Stimulated activated CD4-positive, alpha-beta T cell treated with anti-CD3 and anti-CD28 coated beads, TNF-alpha, amount 100 ng/mL, for 48 hours (primary cell): Measurements from ENCODE around the gene KIAA0930.

Experiments used
- DNase-seq, 3 donors: peaks; one replicate each; pipeline ENCODE4 v3.0.0-alpha.2; 2020; ENCODE audit warnings: low read depth in 3 of 3

The KIAA0930 gene

DNA sequence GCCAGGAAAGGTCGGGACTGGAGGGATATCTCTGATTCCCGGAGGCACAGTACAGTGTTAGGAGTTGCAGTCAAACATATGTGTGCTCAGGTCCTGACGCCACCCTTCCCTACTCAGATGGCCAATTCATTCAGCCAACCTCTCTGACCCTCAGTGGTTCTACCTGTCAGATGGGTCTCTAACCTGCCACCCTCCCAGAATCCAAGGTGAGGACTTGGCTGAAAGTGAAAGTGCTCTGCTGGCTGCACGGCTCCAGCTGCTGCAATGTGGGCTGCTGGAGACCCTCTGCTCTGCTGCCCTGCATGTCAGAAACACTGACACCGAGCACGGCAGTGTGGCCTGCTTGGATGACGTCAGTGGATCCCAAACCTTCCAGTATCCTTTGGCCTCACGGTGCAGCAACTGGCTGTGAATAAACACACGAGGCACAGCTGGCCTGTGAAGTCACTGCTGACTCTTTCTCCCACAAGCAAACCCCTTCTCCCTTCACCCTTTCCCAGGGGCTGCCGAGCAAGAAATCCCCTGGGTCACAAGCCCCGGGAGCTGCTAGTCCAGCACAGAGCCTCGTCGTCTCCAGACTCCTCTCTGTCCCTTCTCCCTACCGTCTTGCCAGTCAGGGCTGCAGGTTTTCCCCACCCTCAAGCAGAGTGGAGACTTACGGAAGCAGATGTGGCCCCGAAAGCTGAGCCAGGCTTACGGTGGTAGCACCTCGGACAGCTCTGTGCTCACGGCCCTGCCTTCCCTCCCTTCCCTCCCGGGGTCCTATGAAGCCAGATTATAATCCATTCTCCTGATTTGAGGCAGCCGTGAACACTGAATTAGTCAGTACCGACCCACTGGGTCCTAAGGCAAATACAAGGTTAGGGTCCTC, 24.3 kb downstream of the KIAA0930 start:
- DNase-seq, result no peak

DNA sequence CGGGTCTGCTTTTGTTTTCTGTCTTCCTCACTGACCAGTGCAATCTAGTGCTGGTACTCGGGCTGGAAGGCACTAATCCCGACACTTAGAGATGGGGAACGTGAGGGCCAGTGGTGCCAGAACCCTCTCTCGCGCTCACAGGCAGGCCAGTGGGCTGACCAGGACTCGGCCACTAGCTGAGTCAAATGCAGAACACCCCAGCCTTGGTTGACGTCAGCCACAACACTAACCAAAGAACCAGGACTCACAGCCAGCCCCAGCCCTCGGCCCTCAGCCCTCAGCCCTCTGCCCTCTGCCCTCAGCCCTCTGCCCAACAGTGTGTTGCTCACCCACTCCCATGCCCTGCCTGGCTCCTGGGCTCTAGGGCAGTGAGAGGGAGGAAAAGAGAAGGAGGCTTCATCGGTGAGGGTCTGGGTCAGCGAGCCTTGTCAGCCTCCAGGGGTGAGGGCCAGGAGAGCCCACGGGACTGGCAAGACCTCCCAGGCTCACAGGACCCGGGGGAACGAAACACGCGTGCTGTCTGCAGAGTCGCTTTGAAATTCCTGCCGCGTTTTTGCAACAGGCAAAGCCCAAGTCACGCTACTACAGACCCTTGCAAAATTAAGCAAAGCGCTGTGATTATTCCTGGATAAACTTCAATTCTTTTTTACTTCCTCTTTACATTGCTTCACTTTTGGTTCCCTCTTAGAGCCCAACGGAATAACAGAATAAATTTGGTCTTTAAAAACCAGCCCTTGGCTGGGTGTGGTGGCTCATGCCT, 27.5 kb downstream of the KIAA0930 start:
- DNase-seq, result no peak

DNA sequence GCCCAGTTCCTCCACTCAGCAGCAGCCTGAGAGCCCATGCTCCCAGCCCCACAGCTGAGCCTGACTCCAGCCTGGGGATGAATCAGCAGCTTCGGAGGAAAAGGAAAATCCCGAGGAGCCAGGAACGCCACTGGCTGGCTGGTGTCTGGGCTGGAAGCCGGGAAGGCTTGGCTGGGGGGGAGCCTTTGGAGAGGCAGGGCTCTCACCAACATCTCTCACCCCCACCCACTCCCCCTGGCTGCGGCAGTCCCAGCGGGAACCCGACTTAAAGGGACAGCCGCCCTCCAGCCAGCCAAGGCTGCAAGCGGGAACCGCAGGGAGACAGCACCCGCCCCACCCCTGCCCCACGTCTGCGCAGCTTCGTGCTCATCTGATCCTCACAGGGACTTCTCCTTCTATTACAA, 28.4 kb downstream of the KIAA0930 start:
- DNase-seq, result no peak

GRCh38 chr22:45211848-45212247, 28.8 kb downstream of the KIAA0930 start:
- no peak for DNase-seq

DNA sequence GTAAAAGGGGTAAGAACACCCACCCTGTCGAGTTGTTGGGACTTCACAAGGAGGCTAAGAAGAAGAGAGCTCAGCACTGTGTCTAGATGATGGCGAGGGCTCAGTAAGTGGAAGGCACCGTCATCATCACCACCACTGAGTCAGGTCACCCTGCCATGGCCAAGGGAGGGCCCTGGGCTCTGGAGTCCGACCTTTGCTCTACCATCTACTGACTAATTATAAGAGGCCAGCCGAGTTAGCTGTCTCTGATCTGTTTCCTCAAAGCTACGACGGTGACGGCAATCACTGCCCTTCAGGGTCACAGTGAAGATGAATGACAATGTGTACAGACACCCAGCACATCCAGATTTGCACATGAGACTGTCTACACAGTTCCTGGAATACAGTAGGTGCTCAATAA, 29.3 kb downstream of the KIAA0930 start:
- no peak for DNase-seq

GRCh38 chr22:45210991-45211390, 29.7 kb downstream of the KIAA0930 start:
- DNase-seq, result no peak

- DNase-seq, result no peak
Observed at GRCh38 chr22:45210577-45210976, 30.1 kb downstream of the KIAA0930 start.

DNA sequence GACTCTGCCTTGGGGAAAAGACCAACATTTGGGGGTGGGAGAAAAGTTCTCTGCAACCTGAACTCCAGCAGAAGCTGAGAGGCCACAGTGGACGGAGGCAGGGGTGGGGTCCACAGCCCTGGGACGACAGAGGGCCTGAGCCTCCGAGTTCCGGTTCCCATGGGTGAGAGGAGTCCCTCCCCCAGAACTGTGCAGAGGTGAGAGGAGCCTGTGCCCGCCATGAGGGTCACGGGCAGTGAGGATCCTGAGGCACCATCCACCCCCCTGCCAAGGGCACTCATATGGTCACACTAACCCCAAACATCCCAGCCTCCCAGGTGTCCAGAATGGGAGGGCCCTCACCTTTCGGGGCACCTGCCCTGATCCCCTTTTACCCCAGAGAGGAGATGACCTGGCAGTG, 30.5 kb downstream of the KIAA0930 start:
- no peak for DNase-seq

GRCh38 chr22:45208993-45209838, 31.5 kb downstream of the KIAA0930 start:
- DNase-seq, result peak in 1 of 3 donors; percentile 22

DNA sequence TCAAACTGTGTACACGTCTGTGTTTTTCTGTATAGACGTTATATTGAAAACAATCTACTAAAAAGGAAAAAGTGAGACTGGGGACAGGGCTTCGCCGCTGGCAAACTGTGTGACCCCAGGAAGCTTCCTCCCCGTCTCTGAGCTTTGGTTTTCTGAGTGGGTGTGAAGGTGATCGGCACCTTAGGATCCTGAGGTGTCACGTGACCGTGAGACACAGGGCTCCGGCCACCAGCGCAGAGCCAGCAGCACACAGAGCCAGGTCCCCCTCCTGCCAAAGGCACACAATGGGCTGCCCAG, 32.0 kb downstream of the KIAA0930 start:
- no peak for DNase-seq

GRCh38 chr22:45207981-45208664, 32.6 kb downstream of the KIAA0930 start:
- no peak for DNase-seq

DNA sequence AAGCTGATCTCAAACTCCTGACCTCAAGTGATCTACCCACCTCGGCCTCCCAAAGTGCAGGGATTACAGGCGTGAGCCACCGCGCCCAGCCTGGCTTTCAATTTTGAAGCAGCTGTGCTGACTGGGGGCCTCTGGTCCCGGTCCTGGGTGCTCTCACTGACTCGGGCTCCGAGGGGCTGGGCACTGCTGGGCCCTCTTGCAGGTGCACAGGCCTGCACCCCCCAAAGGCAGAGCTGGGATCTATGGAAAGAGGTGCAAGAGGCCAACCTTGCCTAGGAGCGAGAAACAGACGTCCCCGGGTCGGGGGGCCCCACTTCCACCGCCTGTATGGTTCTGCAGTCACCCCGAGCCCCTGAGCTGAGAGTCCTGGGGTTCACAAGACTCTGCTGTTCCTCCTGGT, 33.2 kb downstream of the KIAA0930 start:
- no peak for DNase-seq

DNA sequence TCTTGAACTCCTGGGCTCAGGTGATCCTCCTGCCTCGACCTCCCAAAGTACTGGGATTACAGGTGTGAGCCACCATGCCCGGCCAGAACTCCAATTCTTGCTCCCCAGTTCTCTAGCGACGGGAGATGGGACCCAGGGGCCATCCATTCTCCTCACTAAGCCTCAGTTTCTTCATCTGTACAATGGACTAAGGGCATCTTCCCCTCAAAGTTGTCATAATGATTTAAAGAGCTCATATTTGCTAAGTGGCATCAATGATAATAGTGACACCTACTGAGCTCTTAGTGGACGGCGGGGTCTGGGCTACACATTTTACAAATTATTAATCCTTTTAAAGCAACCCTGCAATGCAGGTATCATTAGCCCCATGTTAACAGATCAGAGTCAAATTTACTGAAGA, 34.5 kb downstream of the KIAA0930 start:
- no peak for DNase-seq

DNA sequence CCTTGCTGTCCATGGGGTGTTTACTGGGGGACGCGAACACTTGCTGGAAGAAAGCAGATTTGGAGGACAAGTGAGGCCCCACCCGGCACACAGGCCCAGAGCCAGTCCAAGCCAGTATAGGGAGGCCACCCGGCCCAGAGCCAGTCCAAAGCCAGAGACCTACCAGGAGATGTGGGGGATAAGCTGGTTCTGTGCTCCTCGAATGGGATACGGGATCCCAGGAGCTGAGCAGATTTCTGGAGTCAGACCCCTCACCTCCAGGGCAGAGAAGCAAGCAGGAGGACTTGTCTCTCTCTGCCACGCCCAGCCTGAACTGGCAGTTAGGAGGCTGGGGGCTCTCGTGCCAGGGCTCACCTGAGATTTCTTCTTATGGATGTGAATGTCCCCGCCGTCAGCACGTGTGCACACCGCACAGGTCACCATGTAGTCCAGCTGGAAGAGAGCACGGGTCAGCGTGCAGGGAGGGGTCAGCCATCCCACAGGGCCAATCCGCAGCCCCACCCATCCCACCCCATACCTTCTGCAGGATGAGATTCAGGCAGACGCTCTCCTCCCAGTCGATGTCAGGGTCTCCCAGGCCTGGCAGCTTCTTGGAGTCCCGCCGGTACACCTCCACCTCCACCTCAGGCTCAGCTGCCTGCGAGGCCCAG, 35.3 kb downstream of the KIAA0930 start:
- DNase-seq, result no peak

- no peak for DNase-seq
Observed at GRCh38 chr22:45204819-45205218, 35.9 kb downstream of the KIAA0930 start.

- no peak for DNase-seq
Observed at GRCh38 chr22:45204241-45204640, 36.5 kb downstream of the KIAA0930 start.

DNA sequence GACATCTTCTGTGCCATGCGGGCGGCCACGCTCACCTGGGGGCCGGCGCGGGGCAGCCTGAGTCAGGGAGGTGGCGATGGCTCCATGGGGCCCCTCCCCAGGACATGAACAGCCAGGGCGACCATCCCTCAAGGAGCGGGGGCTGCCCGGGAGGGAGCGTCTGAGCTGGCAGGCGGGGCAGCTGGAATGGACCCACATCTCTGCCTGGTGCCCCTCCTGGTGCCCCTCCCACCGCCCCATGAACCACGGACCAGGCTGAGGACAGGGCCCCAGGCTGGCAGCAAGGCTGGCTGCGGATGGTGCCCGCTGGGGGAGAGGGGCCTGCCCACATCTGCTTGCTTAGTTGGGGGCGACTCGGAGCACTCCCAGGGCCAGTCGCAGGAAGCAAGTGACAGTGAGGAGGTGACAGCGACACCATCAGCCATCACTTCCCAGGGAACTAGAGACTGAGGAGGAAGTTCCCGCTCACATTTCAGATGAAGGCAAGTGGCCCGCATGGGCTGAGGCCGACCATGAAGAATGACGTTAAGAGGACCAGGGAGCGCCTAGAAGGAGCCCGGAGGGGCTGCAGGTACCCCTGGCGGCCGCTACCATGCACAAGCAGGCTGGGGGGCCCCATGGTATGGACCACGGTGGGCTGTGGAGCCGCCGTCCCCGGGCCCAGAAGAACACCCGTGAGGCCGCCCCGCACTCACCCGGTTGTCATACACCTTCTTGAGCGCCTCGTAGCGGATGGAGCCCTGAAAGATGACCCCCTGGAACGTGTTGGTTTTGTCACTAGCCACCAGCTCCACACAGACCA, 37.3 kb downstream of the KIAA0930 start:
- no peak for DNase-seq

GRCh38 chr22:45202333-45203149, 38.2 kb downstream of the KIAA0930 start:
- DNase-seq, result no peak

DNA sequence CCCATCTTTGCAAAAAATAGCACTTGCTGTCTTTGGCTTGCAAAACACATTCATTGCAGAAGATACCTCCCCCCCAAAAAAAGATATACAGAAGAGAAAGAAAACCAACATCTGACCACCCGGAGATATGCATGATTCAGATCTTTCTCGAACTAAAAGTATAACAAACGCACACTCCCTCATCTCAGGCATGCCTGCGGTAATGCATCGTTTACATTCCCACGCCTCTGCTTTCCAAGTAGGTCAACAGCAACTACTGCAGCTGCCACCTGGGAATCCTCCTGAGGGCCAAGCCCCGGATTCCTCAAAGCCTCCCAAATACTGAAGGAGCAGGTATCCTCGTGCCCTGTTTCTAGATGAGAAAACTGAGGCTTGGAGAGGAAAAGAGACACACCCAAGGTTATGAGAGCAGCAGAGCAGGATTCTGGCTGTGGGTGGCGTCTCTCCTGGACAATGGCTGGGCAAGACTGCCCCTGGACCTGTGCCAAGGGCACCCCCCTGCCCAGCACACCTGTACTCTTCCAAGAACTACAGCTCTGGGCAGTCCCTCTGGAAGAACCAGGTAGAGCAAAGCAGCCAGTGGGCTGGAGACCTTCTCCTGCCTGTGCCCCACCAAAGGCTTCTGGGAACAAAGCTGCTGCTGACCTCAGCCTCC, 38.9 kb downstream of the KIAA0930 start:
- DNase-seq, result no peak
